Measurements from ENCODE around the gene PCSK1.

The PCSK1 gene

GRCh38 chr5:96478983-96479382 lies 45.9 kb upstream of the PCSK1 start:
- no peak overlapping the region for H3K4me3 ChIP-seq (ENCODE audit: low read length, poor library complexity, severe bottlenecking)
- no peak overlapping the region for H2AFZ ChIP-seq (ENCODE audit: low read length)
- H4K20me1 ChIP-seq (ENCODE audit: insufficient read depth, low read length, poor library complexity, severe bottlenecking), result no peaks in the 10 kb centered on the region
- H3K4me2 ChIP-seq (ENCODE audit: low read depth, low read length, poor library complexity, severe bottlenecking), result no peak overlapping the region
- no peaks in the 10 kb centered on the region for H3K79me2 ChIP-seq (ENCODE audit: insufficient read depth, low read length)
- H3K9ac ChIP-seq (ENCODE audit: low read depth, low read length, poor library complexity, severe bottlenecking), result no peak overlapping the region
- H3K27me3 ChIP-seq (ENCODE audit: insufficient read depth, low read length, poor library complexity, severe bottlenecking), result no peaks in the 10 kb centered on the region
- no peaks in the 10 kb centered on the region for H3K4me1 ChIP-seq (ENCODE audit: insufficient read depth, low read length, poor library complexity, severe bottlenecking)
- H3K9me2 ChIP-seq (replicated peaks; ENCODE audit: low read depth, low read length), result 0 out of 2 replicates have a peak, but pooled peaks cover 3% of the 10 kb centered on the region
- H3F3A ChIP-seq (ENCODE audit: low read depth), result no peaks in the 10 kb centered on the region
- no peak for TF ChIP-seq CTCF (conservative IDR thresholded peaks at IDR 0.05; ENCODE audit: low read length)
- TF ChIP-seq EZH2phosphoT487 (IDR thresholded peaks at IDR 0.05; ENCODE audit: borderline replicate concordance), result no peak
- no peaks in the 10 kb centered on the region for H3K36me3 ChIP-seq (ENCODE audit: insufficient read depth, low read length)
- H3K9me3 ChIP-seq (ENCODE audit: insufficient read depth, low read depth, low read length), result no peaks in the 10 kb centered on the region

GRCh38 chr5:96476654-96477053 lies 43.6 kb upstream of the PCSK1 start:
- no peak overlapping the region for H3K4me3 ChIP-seq (ENCODE audit: low read length, poor library complexity, severe bottlenecking)
- no peak overlapping the region for H3K9ac ChIP-seq (ENCODE audit: low read depth, low read length, poor library complexity, severe bottlenecking)
- no peaks in the 10 kb centered on the region for H3K27me3 ChIP-seq (ENCODE audit: insufficient read depth, low read length, poor library complexity, severe bottlenecking)
- H3F3A ChIP-seq (ENCODE audit: low read depth), result no peaks in the 10 kb centered on the region
- H3K9me3 ChIP-seq (ENCODE audit: insufficient read depth, low read depth, low read length), result no peaks in the 10 kb centered on the region
- no peak overlapping the region for H2AFZ ChIP-seq (ENCODE audit: low read length)
- H3K79me2 ChIP-seq (ENCODE audit: insufficient read depth, low read length), result no peaks in the 10 kb centered on the region
- TF ChIP-seq CTCF (conservative IDR thresholded peaks at IDR 0.05; ENCODE audit: low read length), result no peak
- no peak for TF ChIP-seq EZH2phosphoT487 (IDR thresholded peaks at IDR 0.05; ENCODE audit: borderline replicate concordance)
- H3K4me1 ChIP-seq (ENCODE audit: insufficient read depth, low read length, poor library complexity, severe bottlenecking), result no peaks in the 10 kb centered on the region
- H4K20me1 ChIP-seq (ENCODE audit: insufficient read depth, low read length, poor library complexity, severe bottlenecking), result no peaks in the 10 kb centered on the region
- no peaks in the 10 kb centered on the region for H3K36me3 ChIP-seq (ENCODE audit: insufficient read depth, low read length)
- H3K4me2 ChIP-seq (ENCODE audit: low read depth, low read length, poor library complexity, severe bottlenecking), result no peak overlapping the region
- no peaks in the 10 kb centered on the region for H3K9me2 ChIP-seq (replicated peaks; ENCODE audit: low read depth, low read length)

GRCh38 chr5:96474073-96474472 lies 41.0 kb upstream of the PCSK1 start:
- H3K4me1 ChIP-seq (ENCODE audit: insufficient read depth, low read length, poor library complexity, severe bottlenecking), result no peaks in the 10 kb centered on the region
- no peaks in the 10 kb centered on the region for H3F3A ChIP-seq (ENCODE audit: low read depth)
- no peak overlapping the region for H2AFZ ChIP-seq (ENCODE audit: low read length)
- no peaks in the 10 kb centered on the region for H3K79me2 ChIP-seq (ENCODE audit: insufficient read depth, low read length)
- no peak overlapping the region for H3K4me2 ChIP-seq (ENCODE audit: low read depth, low read length, poor library complexity, severe bottlenecking)
- H3K9me3 ChIP-seq (ENCODE audit: insufficient read depth, low read depth, low read length), result no peaks in the 10 kb centered on the region
- H3K36me3 ChIP-seq (ENCODE audit: insufficient read depth, low read length), result no peaks in the 10 kb centered on the region
- TF ChIP-seq CTCF (conservative IDR thresholded peaks at IDR 0.05; ENCODE audit: low read length), result no peak
- no peaks in the 10 kb centered on the region for H3K9me2 ChIP-seq (replicated peaks; ENCODE audit: low read depth, low read length)
- H4K20me1 ChIP-seq (ENCODE audit: insufficient read depth, low read length, poor library complexity, severe bottlenecking), result no peaks in the 10 kb centered on the region
- no peak overlapping the region for H3K9ac ChIP-seq (ENCODE audit: low read depth, low read length, poor library complexity, severe bottlenecking)
- H3K4me3 ChIP-seq (ENCODE audit: low read length, poor library complexity, severe bottlenecking), result no peak overlapping the region
- no peaks in the 10 kb centered on the region for H3K27me3 ChIP-seq (ENCODE audit: insufficient read depth, low read length, poor library complexity, severe bottlenecking)

All from Loucy (cell line).